COR-L47 (cell line): ENCODE measurements around the gene C10orf105.

ENCODE experiments used
- DNase-seq: peaks from one replicate; lab custom pipeline; 2025; lab: John Stamatoyannopoulos, UW

The C10orf105 gene

GRCh38 chr10:71737001-71737833 lies 17.6 kb upstream of the C10orf105 start:
- no peak for DNase-seq

- DNase-seq, result no peak
Measured at GRCh38 chr10:71736570-71736952, 17.0 kb upstream of the C10orf105 start.

DNA sequence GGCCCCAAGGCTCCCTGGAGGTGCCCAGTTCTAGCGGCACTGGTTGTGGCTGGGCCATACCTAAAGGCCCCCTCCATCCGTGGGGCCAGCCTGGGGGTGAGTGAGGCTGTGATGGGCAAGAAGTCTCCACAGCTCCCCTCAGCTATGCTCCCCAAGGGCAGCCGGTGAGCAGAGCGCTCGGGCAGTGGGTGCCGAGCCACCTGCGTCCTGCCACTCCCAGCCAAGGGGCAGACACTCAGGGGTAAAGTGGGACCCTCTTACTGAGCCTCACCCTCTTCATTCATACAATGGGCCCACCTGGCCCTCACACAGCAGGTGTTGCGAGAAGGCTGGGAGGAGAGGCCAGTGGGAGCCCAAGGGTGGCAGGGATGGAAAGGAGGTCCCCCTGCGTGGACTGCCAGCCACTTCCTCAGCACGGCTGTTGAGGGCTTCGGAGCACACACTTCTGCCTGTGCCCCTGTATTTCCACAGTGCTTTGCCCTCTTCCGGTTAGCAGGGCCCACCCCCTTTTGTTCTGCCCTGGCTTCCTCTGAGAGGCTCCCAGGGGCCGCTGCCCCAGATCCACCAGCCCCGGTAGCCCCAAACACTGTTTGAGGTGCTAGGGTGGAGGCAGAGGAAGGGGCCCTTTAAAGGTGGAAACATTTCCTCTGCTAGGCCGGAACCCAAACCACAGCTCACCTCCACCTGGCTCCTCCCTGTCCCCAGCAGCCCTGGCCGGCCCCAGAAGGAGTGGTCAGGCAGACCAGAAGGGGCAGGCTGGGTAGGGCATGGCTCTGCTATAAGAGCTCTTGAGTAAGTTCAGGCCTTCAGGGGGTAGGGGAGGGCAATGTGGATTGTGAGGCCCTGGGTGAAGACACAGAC lies 16.4 kb upstream of the C10orf105 start:
- no peak for DNase-seq

GRCh38 chr10:71734797-71735196 lies 15.2 kb upstream of the C10orf105 start:
- no peak for DNase-seq

DNA sequence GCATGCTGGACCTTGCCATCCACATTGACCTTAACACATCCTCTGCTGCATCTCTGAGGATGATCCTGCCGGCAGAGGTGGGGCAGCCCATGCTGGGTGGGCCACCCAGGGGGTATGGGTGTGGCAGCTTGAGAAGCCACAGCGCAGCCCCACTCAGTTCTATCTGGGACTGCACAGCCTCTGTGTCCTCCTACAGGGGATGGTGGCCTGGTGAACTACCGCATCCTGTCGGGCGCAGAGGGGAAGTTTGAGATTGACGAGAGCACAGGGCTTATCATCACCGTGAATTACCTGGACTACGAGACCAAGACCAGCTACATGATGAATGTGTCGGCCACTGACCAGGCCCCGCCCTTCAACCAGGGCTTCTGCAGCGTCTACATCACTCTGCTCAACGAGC lies 12.2 kb upstream of the C10orf105 start:
- no peak for DNase-seq

- no peak for DNase-seq
Measured at GRCh38 chr10:71729161-71729636, 9.6 kb upstream of the C10orf105 start.

- DNase-seq, result no peak
Measured at GRCh38 chr10:71727738-71728737, 8.5 kb upstream of the C10orf105 start.

DNA sequence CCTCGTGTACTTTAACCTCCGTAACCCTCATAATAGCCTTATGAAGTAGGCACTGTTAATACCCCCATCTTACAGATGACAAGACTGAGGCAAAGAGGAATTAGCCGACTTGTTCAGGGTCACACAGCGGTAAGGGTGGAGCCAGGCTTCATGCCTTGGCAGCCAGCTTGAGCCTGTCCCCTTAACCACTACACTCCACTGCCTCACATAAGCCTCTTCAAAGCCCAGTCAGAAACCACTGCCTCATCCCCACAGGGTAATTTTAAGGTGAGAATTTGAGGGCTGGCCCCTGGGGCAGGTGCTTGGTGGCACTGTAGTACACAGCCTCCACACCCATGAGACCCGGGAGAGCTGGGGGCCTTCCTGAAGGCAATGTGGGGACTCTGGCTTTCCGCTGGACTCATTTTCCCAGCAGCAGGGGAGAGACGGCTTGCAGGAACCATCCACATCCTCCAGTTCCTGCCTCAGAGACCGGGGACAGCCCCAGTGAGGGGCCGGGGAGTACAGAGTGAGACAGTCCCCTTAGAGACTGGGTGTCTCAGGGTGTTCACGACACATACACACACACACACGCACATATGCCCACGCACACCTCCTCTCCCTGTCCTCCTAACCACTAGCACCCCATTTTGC lies 7.6 kb upstream of the C10orf105 start:
- no peak for DNase-seq

- DNase-seq, result no peak
Measured at GRCh38 chr10:71726580-71727104, 7.1 kb upstream of the C10orf105 start.

DNA sequence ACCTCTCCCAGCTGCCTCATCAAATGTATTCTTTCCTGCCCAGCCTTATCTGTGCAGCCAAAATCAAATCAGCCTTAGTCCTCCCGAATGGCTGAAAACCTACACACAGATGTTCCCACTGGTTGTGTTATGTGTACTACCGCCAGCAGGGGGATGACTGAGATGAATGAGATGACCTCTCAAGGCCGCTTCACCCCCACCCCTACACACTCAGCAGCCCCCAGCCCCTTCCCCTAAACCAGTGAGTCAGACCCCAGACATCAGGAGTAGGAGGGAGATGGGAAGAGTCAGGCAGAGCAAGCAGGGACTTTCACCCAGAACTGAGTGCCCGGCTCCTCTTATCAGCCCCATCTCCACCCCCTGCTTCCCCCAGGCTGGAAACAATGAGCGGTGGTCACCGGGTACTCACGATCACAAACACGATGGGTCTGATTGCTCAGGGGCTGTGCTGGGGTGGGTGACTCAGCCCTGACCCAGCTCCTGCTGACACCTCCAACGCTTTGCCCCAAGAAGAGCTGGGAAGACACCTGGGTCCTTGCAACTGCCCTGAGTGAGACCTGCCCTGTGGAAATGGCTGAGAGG lies 6.5 kb upstream of the C10orf105 start:
- DNase-seq, result no peak

- DNase-seq, result no peak
Measured at GRCh38 chr10:71725249-71725648, 5.7 kb upstream of the C10orf105 start.

GRCh38 chr10:71724539-71724938 lies 5.0 kb upstream of the C10orf105 start:
- DNase-seq, result no peak

- no peak for DNase-seq
Measured at GRCh38 chr10:71723311-71723710, 3.7 kb upstream of the C10orf105 start.

DNA sequence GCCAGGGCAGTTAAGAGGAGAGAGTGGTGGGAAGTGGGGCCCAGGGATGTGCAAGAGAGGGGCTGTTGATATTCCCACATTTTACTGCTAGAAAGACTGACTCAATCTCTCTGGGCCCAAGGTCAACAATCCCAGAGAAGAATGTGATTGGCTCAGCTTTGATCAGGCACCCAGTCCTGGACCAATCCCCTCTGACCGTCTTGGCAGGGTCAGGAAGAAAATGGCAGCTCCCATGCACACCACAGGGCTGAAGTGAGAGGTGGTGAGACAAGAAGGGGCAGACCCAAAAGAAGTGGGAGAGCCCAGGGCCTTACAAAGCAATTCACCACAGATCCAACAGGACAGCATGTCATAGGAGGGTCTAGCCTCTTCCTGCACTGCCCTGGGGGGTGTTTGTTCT lies 3.3 kb upstream of the C10orf105 start:
- no peak for DNase-seq

DNA sequence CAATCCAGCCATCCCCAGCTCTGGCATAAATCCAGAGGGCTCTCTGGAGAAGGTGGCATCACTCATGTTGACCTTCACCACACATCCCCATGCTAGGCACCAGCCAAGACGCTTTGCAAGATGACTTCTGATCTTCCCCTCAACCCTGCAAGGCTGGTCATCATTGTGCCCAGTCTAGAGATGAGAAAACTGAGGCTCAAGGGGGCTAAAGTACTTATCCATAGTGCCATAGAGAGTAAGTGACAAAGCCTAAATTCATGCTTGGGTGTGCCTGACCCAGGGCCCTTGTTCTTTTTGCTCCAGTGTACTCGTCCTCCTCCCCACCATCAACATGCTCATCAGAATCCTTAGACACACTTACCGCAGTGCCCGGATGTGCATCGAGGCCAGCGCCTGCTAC lies 1.7 kb upstream of the C10orf105 start:
- no peak for DNase-seq

DNA sequence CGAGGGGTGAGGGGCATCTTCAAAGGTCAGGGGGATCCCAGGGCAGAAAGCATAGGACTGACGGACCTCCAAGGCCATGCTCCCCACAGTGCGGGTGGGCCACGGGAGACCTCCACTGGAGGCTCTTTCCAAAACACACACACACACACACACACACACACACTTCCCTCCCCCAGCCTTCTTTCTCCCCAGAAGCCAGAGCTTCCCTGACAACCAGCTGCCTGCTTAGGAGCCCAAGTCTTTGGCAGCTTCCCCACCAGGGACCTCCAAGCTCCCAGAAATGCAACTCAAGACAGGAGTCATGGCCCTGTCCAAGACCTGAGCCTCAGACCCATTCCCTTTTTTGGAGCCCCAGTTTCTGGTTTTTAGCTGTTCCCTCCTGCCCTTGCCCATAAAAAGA lies 710 bp upstream of the C10orf105 start:
- no peak for DNase-seq

- no peak for DNase-seq
Measured at GRCh38 chr10:71719042-71719441, 536 bp downstream of the C10orf105 start.

DNA sequence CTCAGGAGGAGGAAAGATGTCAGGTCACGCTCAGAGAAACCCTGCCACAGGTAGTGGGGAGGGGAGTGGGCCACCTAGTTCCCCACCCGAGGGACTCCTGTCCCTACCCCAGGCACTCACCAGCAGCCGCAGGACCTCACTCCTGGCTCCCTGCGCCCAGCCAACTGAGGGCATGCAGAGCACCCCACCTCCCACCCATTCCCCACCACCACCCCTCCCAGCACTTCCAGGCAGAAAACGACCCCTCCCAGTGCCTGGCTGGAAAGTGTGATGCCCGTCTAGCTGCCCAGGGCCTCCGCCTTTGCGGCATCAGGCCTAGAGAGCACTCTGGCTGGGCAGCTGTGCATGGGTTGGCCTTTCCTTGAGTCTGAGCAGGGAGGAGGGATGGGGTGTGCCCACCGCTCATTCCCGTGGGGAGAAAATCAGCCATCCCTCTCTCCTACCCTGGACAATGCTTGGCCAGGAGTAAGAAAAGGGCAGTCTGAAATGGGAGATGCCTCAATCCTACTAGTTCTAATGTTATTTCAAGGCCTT lies 1.3 kb downstream of the C10orf105 start:
- no peak for DNase-seq

DNA sequence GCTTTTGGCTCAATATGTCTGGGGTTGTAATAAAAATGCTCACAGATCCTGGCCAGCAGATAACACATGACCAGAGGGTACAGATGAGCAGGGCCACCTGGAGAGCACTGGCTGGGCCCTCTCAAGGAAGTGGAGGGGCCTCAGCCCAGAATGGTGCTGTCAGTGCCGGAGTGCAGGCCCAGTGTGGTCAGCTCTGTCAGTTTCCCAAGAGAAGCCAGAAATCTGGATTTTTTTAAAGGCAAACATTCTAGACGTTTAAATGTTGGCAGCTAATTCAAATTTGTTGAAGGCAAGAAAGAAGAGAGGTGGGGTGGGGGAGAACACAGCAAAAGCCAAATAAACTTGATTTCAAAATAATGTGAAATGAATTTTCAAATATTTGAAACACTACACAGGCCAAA lies 2.0 kb downstream of the C10orf105 start:
- DNase-seq, result no peak

DNA sequence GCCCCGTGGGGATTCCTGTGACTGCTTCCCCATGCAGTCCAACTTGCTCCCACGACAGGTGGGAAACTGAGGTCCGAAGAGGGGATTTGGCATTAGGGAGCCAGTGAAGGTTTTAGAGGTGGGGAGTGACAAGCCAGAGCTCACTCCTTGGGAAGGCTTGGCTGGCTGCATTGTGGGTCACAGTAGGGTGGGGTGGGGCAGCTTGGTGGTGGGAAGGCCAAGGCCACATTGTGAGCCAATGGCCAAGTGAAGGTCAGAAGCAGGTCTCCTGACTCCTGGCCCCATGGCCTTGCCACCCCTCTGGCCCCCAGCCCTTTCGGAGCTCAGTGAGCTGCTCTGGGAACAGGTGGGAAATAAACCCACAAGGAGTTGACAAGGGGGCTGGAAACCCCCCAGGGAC lies 2.5 kb downstream of the C10orf105 start:
- DNase-seq, result no peak
